ENCODE measurements around the gene NRTN. TPM values are rescaled to one million over a fixed set of nuclear protein-coding genes. Genes with fewer than 3 reads are reported as not detected.
"Not testable (repeated sequence)": the region's sequence is repeated elsewhere in the genome, so short reads cannot be mapped to it uniquely, and the experiment has no call there.

NRTN gene
- total RNA-seq, 2 donors from 2014 or later, result 24.1 to 70.9 TPM

DNA sequence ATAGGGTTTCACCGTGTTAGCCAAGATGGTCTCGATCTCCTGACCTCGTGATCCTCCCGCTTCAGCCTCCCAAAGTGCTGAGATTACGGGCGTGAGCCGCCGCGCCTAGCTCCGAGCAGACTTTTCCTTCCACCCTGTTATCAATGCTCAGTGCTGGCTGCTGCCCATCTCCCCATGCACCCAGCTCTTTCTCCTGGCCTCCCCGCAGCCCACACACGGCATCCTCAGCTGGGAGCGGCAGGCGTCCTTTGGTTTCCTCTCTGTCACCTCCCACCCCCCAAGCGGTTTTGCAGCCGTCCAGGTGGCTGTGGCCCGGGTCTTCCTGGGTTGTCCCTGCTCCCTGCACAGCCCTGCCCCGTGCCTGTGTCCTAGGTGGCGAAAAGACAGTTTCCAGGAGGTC lies 32.5 kb upstream of the NRTN start:
- ATAC-seq, result no peak
- no peak for TF ChIP-seq POLR2A (IDR thresholded peaks at IDR 0.05)
- TF ChIP-seq CTCF (IDR thresholded peaks at IDR 0.05), result no peak
- no peaks in the 10 kb centered on the region for H3K9me3 ChIP-seq
- H3K27ac ChIP-seq, result no peak overlapping the region
- no peak for DNase-seq
- no peaks in the 10 kb centered on the region for H3K36me3 ChIP-seq (replicated peaks in 1 of 2; ENCODE audit: insufficient read depth in 1 of 2, low read depth in 2 of 2)
- H3K27me3 ChIP-seq, result no peaks in the 10 kb centered on the region
- no peak overlapping the region for H3K4me3 ChIP-seq
- WGBS, 2 donors, result 72 to 81% methylated on average over 19 of the region's 19 CpGs
- intact Hi-C loops (cut with DNase I), result no loop called here
- peaks cover 11% of the 10 kb centered on the region for H3K4me1 ChIP-seq

- 70 to 75% methylated on average over 5 of the region's 5 CpGs for WGBS, 2 donors
- intact Hi-C loops (cut with DNase I), result no loop called here
These were observed 31.6 kb upstream of the NRTN start for GRCh38 chr19:5773276-5773675.

GRCh38 chr19:5774921-5775320 lies 29.9 kb upstream of the NRTN start:
- no peak for TF ChIP-seq POLR2A (IDR thresholded peaks at IDR 0.05)
- H3K9me3 ChIP-seq, result no peaks in the 10 kb centered on the region
- no peak overlapping the region for H3K4me3 ChIP-seq
- no peaks in the 10 kb centered on the region for H3K27me3 ChIP-seq
- DNase-seq (no peak), ATAC-seq (no peak)
- H3K4me1 ChIP-seq, result peaks cover 11% of the 10 kb centered on the region
- no peak overlapping the region for H3K27ac ChIP-seq
- 77 to 78% methylated on average over 8 of the region's 8 CpGs for WGBS, 2 donors
- intact Hi-C loops (cut with DNase I), result no loop called here
- no peaks in the 10 kb centered on the region for H3K36me3 ChIP-seq (replicated peaks in 1 of 2; ENCODE audit: insufficient read depth in 1 of 2, low read depth in 2 of 2)

More at GRCh38 chr19:5773276-5773675, 31.6 kb upstream of the NRTN start:
- no peaks in the 10 kb centered on the region for H3K36me3 ChIP-seq (replicated peaks in 1 of 2; ENCODE audit: insufficient read depth in 1 of 2, low read depth in 2 of 2)
- no peaks in the 10 kb centered on the region for H3K9me3 ChIP-seq
- ATAC-seq (no peak), DNase-seq (no peak)
- TF ChIP-seq CTCF (IDR thresholded peaks at IDR 0.05) (no peak), POLR2A (IDR thresholded peaks at IDR 0.05) (no peak)
- H3K4me3 ChIP-seq, result no peak overlapping the region
- no peaks in the 10 kb centered on the region for H3K27me3 ChIP-seq
- peaks cover 11% of the 10 kb centered on the region for H3K4me1 ChIP-seq
- H3K27ac ChIP-seq, result no peak overlapping the region

DNA sequence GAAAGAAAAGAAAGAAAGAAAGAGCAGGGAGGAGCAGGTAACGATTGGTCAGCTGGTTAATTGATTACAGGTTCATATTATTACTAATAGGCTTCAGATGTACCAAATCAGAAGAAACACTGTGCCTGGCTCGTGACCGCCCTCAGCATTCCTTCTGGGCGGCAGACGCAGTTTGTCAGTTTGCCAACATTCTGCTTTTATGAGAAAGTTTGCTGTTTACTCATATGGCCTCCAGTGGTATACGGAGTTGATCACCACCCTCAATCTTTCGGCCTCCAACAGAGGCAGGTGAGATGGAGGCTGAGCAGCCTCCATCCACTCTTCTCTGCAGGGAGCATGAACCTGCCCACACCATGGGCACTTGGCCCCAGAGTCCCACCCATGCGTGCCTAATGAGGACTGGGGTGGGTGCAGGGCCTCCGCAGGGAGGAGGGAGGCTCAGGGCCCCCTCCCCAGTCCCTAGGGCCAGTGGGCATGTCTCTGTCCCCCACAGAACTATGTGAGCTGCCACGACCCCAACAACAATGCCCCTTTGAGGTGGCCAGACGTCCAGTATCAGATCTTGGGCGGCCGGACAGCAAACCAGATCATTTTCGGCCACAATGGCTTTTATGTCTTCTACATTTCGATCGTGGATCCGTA lies 29.1 kb upstream of the NRTN start:
- peak in 3 of 4 donors; percentile 43 to 53 (median 46) for DNase-seq
- Histone ChIP-seq H3K4me1 (peaks cover 11% of the 10 kb centered on the region), H3K4me3 (no peak overlapping the region), H3K27me3 (no peaks in the 10 kb centered on the region), H3K9me3 (no peaks in the 10 kb centered on the region), H3K27ac (no peak overlapping the region), H3K36me3 (replicated peaks in 1 of 2; ENCODE audit: insufficient read depth in 1 of 2, low read depth in 2 of 2) (no peaks in the 10 kb centered on the region)
- TF ChIP-seq POLR2A (IDR thresholded peaks at IDR 0.05), result no peak
- no peak for TF ChIP-seq CTCF (IDR thresholded peaks at IDR 0.05)
- ATAC-seq, result no peak
- intact Hi-C loops (cut with DNase I), result no loop called here
- WGBS, 2 donors, result 54 to 60% methylated on average over 17 of the region's 17 CpGs

DNA sequence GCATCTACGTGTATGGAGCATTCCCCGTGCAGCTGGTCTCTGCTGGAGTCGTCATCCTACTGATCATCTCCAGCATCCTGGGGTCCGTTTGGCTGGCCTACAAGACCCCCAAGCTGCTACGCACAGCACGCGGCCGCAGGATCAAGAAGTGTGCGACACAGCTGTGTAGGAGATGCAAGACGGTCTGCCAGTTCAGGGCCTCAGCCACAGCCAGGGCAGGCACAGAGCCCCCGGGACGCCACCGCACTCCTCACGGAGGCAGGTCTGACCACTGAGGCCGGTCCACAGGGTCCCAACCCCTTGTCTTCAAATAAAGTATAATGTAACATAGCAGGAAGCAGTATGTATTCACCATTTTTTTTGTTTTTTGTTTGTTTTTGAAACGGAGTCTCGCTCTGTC lies 26.5 kb upstream of the NRTN start:
- intact Hi-C loops (cut with DNase I), result no loop called here
- Histone ChIP-seq H3K4me3 (no peak overlapping the region), H3K36me3 (replicated peaks in 1 of 2; ENCODE audit: insufficient read depth in 1 of 2, low read depth in 2 of 2) (no peaks in the 10 kb centered on the region), H3K27ac (no peak overlapping the region), H3K4me1 (peaks cover 11% of the 10 kb centered on the region), H3K27me3 (no peaks in the 10 kb centered on the region), H3K9me3 (no peaks in the 10 kb centered on the region)
- TF ChIP-seq CTCF (IDR thresholded peaks at IDR 0.05) (no peak), POLR2A (IDR thresholded peaks at IDR 0.05) (no peak)
- no peak for DNase-seq
- no peak for ATAC-seq
- 84 to 94% methylated on average over 10 to 16 of the region's 17 CpGs for WGBS, 2 donors

DNA sequence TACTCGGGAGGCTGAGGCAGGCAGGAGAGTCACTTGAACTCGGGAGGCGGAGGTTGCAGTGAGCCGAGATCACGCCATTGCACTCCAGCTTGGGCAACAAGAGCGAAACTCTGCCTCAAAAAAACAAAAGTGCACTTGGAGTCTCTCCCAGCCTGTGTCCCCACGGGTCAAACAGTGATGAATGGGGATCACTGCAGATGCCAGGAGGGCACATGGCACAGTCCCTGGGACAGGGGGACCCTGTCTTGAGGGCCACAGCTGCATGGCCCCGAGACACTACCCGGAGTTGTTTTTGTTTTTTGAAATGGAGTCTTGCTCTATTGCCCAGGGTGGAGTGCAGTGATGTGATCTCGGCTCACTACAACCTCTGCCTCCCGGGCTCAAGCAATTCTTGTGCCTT lies 24.0 kb upstream of the NRTN start:
- H3K4me3 ChIP-seq; H3K27me3 ChIP-seq; ATAC-seq; H3K4me1 ChIP-seq; intact Hi-C loops (cut with DNase I); H3K27ac ChIP-seq; DNase-seq; H3K9me3 ChIP-seq; H3K36me3 ChIP-seq (replicated peaks in 1 of 2; ENCODE audit: insufficient read depth in 1 of 2, low read depth in 2 of 2): not testable (repeated sequence)
- WGBS, 2 donors, result 80 to 93% methylated on average over 7 to 11 of the region's 11 CpGs

Data from body of pancreas (tissue), 4 donors.